Epithelial cell of proximal tubule (primary cell): Measurements from ENCODE around the gene CERS1. TPM values are rescaled to one million over a fixed set of nuclear protein-coding genes. Genes with fewer than 3 reads are reported as not detected.

Experiments used
- DNase-seq: peaks from one replicate; pipeline ENCODE4 v3.0.0-alpha.2; 2011; ENCODE audit warnings: low read depth
- H3K4me3 ChIP-seq: 2 replicates; pipeline ENCODE4 v1.5.1; 2011; ENCODE audit warnings: low read depth, mild to moderate bottlenecking, low read length
- CTCF ChIP-seq: conservative IDR thresholded peaks from 2 replicates; pipeline ENCODE4 v1.5.1; 2012; ENCODE audit warnings: low read depth, mild to moderate bottlenecking, low read length
- total RNA-seq: library from RNA; depleted of rRNA; stranded (reverse); fragments of >200 nt; gene quantifications from 2 replicates; pipeline ENCODE4 v1.2.3, GENCODE V29; 2015

Gene CERS1
- total RNA-seq, 1 donor from 2014 or later, result 2.0 TPM

- no peak for TF ChIP-seq CTCF
- H3K4me3 ChIP-seq, result no peak overlapping the region
- DNase-seq, result no peak
Measured at GRCh38 chr19:18908917-18909619, 13.1 kb upstream of the CERS1 start.

- H3K4me3 ChIP-seq, result no peak overlapping the region
- no peak for DNase-seq
- TF ChIP-seq CTCF, result no peak
Measured at GRCh38 chr19:18906605-18907519, 10.9 kb upstream of the CERS1 start.

GRCh38 chr19:18905513-18906236 lies 9.7 kb upstream of the CERS1 start:
- H3K4me3 ChIP-seq, result no peak overlapping the region
- DNase-seq, result no peak

GRCh38 chr19:18905058-18905456 lies 9.1 kb upstream of the CERS1 start:
- TF ChIP-seq CTCF, result no peak
- H3K4me3 ChIP-seq, result no peak overlapping the region

More at GRCh38 chr19:18905513-18906236, 9.7 kb upstream of the CERS1 start:
- TF ChIP-seq CTCF, result no peak

GRCh38 chr19:18904334-18905057 lies 8.5 kb upstream of the CERS1 start:
- DNase-seq, result no peak
- no peak for TF ChIP-seq CTCF
- H3K4me3 ChIP-seq, result no peak overlapping the region

More at GRCh38 chr19:18905058-18905456, 9.1 kb upstream of the CERS1 start:
- DNase-seq, result no peak
